Osteoblast (primary cell): ENCODE data around the gene HYPK. TPM values are rescaled to one million over a fixed set of nuclear protein-coding genes. Genes with fewer than 3 reads are reported as not detected.
"Not testable (repeated sequence)": the region's sequence is repeated elsewhere in the genome, so short reads cannot be mapped to it uniquely, and the experiment has no call there.

Experiments
- DNase-seq: peaks from one replicate; pipeline ENCODE4 v3.0.0; 2011; ENCODE audit warnings: low spot score, mixed read lengths; ENCODE audit not compliant: insufficient read length; ENCODE audit errors: missing footprints
- H2AFZ ChIP-seq: 2 replicates; pipeline ENCODE4 v1.6.0; 2011; ENCODE audit warnings: mild to moderate bottlenecking, low read length
- H3K27ac ChIP-seq: 2 replicates; pipeline ENCODE4 v1.5.1; 2011; ENCODE audit warnings: mild to moderate bottlenecking, low read depth, low read length, moderate library complexity
- H3K27me3 ChIP-seq: 2 replicates; pipeline ENCODE4 v1.6.0; 2012; ENCODE audit warnings: mild to moderate bottlenecking, control low read depth, inconsistent platforms, low read length, moderate library complexity; ENCODE audit not compliant: insufficient read depth
- H3K36me3 ChIP-seq: 2 replicates; pipeline ENCODE4 v1.5.1; 2011; ENCODE audit warnings: mild to moderate bottlenecking, low read length, control low read depth, moderate library complexity; ENCODE audit not compliant: insufficient read depth
- H3K4me1 ChIP-seq: 2 replicates; pipeline ENCODE4 v1.5.1; 2011; ENCODE audit warnings: mild to moderate bottlenecking, low read length, control low read depth, moderate library complexity; ENCODE audit not compliant: insufficient read depth
- H3K4me2 ChIP-seq: 2 replicates; pipeline ENCODE4 v1.6.0; 2011; ENCODE audit warnings: mild to moderate bottlenecking, low read length; ENCODE audit not compliant: insufficient read depth
- H3K4me3 ChIP-seq: fragments of 200-600 bp; sonication (generic); 3 replicates; pipeline ENCODE4 v1.5.1; 2012; ENCODE audit warnings: mild to moderate bottlenecking, low read length, inconsistent platforms; ENCODE audit not compliant: insufficient read depth
- H3K79me2 ChIP-seq: 2 replicates; pipeline ENCODE4 v1.6.0; 2012; ENCODE audit warnings: mild to moderate bottlenecking, low read length, control low read depth, inconsistent platforms; ENCODE audit not compliant: insufficient read depth
- H3K9me3 ChIP-seq: 2 replicates; pipeline ENCODE4 v1.5.1; 2011; ENCODE audit warnings: low read depth, low read length, control low read depth
- H4K20me1 ChIP-seq: 2 replicates; pipeline ENCODE4 v1.6.0; 2012; ENCODE audit warnings: mild to moderate bottlenecking, low read length, control low read depth; ENCODE audit not compliant: insufficient read depth
- total RNA-seq: library from RNA; depleted of rRNA; stranded (reverse); fragments of >200 nt; gene quantifications from 2 replicates; pipeline ENCODE4 v1.2.3, GENCODE V29; 2012
- TF ChIP-seq, protein P1 (sequence below): IDR thresholded peaks from 2 replicates; pipeline ENCODE4 v1.5.1; 2011; ENCODE audit warnings: mild to moderate bottlenecking, low read depth, low read length, moderate library complexity; ENCODE audit errors: extremely low read depth

HYPK gene
- total RNA-seq, 1 donor = 5.4 TPM

DNA sequence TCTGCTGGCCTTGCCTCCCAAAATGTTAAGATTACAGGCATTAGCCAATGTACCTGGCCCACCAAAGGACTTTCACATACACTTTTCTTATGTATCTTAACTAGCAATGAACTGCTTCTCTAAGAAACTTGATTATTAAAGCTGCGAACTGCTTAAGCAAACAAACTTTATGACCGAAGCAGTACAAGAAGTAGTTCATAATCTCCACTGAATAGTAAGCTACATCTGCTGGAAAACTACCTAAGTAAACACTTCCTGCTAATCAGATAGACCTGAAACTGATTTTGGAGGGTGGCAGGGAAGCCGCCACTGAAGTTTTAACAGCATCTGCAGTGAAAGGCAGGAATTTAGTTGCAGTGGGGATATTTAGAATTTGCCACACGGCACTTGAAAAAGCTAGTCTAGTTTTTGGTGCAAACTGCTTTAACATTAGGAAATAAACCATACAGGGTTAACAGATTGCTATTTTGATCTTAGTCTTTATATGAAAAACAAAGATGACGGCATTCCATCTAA is 8.1 kb downstream of the HYPK start:
- H3K4me1 ChIP-seq = no peaks in the 10 kb centered on the region
- H3K79me2 ChIP-seq = no peaks in the 10 kb centered on the region
- TF ChIP-seq, protein P1, sequence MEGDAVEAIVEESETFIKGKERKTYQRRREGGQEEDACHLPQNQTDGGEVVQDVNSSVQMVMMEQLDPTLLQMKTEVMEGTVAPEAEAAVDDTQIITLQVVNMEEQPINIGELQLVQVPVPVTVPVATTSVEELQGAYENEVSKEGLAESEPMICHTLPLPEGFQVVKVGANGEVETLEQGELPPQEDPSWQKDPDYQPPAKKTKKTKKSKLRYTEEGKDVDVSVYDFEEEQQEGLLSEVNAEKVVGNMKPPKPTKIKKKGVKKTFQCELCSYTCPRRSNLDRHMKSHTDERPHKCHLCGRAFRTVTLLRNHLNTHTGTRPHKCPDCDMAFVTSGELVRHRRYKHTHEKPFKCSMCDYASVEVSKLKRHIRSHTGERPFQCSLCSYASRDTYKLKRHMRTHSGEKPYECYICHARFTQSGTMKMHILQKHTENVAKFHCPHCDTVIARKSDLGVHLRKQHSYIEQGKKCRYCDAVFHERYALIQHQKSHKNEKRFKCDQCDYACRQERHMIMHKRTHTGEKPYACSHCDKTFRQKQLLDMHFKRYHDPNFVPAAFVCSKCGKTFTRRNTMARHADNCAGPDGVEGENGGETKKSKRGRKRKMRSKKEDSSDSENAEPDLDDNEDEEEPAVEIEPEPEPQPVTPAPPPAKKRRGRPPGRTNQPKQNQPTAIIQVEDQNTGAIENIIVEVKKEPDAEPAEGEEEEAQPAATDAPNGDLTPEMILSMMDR = no peak
- no peaks in the 10 kb centered on the region for H3K9me3 ChIP-seq
- no peak overlapping the region for H3K4me2 ChIP-seq
- no peak overlapping the region for H3K27ac ChIP-seq
- no peak for DNase-seq
- H3K27me3 ChIP-seq = no peaks in the 10 kb centered on the region
- H2AFZ ChIP-seq = no peak overlapping the region
- peaks cover 88% of the 10 kb centered on the region for H3K36me3 ChIP-seq
- H3K4me3 ChIP-seq = no peak overlapping the region
- peaks cover 6% of the 10 kb centered on the region for H4K20me1 ChIP-seq

DNA sequence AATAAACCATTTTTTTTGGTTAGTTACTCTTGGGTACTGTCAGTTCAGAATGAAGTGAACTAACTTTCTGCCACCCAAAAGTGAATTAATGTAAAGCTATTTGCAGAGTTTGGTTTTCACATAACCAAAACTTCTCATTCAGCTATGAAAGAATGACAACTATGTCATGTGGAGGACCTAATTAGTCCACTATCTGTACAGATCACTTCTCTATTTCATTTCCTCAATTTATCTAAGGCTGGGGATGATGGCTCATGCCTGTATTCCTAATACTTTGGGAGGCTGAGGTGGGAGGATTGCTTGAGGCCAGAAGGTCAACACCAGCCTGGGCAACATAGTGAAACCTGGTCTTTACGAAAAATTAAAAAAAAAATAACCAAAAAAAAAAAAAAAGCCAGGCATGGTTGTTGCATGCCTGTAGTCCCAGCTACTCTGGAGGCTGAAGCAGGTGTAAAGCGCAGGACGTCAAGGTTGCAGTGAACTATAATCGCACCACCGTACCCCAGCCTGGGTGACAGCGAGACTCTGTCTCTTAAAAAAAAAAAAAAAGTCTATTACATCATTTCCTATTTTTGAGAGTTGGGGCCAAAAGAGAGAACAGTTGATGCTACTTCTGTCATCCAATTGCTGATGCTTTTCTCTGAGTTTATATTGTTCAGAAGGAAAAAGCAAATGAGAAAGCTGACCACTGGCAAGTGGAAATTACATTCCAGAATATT is 8.7 kb downstream of the HYPK start:
- Histone ChIP-seq H3K79me2 (no peaks in the 10 kb centered on the region), H3K36me3 (peaks cover 92% of the 10 kb centered on the region), H3K27me3 (no peaks in the 10 kb centered on the region), H3K27ac (no peak overlapping the region), H4K20me1 (peaks cover 6% of the 10 kb centered on the region), H3K9me3 (no peaks in the 10 kb centered on the region), H3K4me1 (no peaks in the 10 kb centered on the region), H3K4me2 (no peak overlapping the region), H2AFZ (no peak overlapping the region), H3K4me3 (no peak overlapping the region)
- TF ChIP-seq, protein P1 = no peak
- DNase-seq = no peak

DNA sequence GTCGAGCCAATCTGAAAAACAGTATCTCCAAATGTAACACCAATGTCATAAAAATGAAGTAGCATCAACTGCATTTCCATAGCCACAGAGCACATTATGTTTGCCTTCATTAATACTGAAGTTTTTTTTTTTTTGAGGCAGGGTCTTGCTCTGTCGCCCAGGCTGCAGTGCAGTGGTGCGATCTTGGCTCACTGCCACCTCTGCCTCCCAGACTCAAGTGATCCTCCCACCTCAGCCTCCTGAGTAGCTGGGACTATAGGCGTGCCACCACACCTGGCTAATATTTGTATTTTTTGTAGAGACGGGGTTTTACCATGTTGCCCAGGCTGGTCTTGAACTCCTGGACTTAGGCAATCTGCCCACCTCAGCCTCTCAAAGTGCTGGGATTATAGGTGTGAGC is 14.7 kb downstream of the HYPK start:
- H3K36me3 ChIP-seq = peaks cover 64% of the 10 kb centered on the region

DNA sequence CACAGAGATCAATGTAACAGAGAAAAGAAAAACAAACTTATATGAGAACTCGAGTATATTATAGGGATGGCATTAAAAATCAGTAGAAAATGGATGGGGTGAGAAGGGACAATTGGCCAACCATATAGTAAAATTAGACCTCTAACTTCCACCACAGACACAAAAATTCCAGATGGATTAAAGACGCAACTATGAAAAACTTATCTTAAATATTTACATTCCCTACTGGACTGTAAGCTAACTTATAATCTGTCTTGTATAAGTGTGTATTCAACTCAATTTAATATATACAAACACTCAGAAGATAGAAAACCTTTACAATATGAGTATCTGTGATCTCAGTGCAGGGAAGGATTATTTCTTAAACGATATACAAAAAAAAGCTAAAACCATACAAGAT is 21.1 kb downstream of the HYPK start:
- H3K79me2 ChIP-seq = peaks cover 74% of the 10 kb centered on the region
- H3K4me1 ChIP-seq = peaks cover 13% of the 10 kb centered on the region
- no peak overlapping the region for H3K4me2 ChIP-seq
- TF ChIP-seq, protein P1 = no peak
- no peak overlapping the region for H3K27ac ChIP-seq
- H4K20me1 ChIP-seq = peaks cover 7% of the 10 kb centered on the region
- no peaks in the 10 kb centered on the region for H3K9me3 ChIP-seq
- H3K27me3 ChIP-seq = no peaks in the 10 kb centered on the region
- no peak overlapping the region for H3K4me3 ChIP-seq
- H3K36me3 ChIP-seq = peaks cover 12% of the 10 kb centered on the region
- DNase-seq = no peak
- H2AFZ ChIP-seq = no peak overlapping the region

More for the DNA sequence above, 14.7 kb downstream of the HYPK start:
- H3K27ac ChIP-seq, H4K20me1 ChIP-seq, H3K4me2 ChIP-seq, H3K9me3 ChIP-seq, DNase-seq, H3K4me1 ChIP-seq, H3K27me3 ChIP-seq, H3K4me3 ChIP-seq, H2AFZ ChIP-seq: not testable (repeated sequence)
- H3K79me2 ChIP-seq = peaks cover 26% of the 10 kb centered on the region
